ACC112 (cell line): ENCODE results near the gene MAP4K4.
A peak's percentile ranks its signal among the peaks of the same experiment; 100 is the strongest.
"Not testable (repeated sequence)": the region's sequence is repeated elsewhere in the genome, so short reads cannot be mapped to it uniquely, and the experiment has no call there.

Source experiments
- H2AFZ ChIP-seq: fragments of 200-600 bp; sonication (generic); one replicate; pipeline ENCODE4 v1.6.0; 2017; ENCODE audit warnings: antibody characterized with exemption, low read length; ENCODE audit not compliant: unreplicated experiment
- H3K27ac ChIP-seq: fragments of 200-600 bp; sonication (generic); 2 replicates; pipeline ENCODE4 v1.5.1; 2014; ENCODE audit warnings: low read depth, mild to moderate bottlenecking, antibody characterized with exemption, low read length, moderate library complexity
- H3K27me3 ChIP-seq: fragments of 200-600 bp; sonication (generic); 2 replicates; pipeline ENCODE4 v1.6.1; 2014; ENCODE audit warnings: mild to moderate bottlenecking, antibody characterized with exemption, low read length, moderate library complexity, mixed read lengths; ENCODE audit not compliant: insufficient read depth
- H3K36me3 ChIP-seq: fragments of 200-600 bp; sonication (generic); 2 replicates; pipeline ENCODE4 v1.6.1; 2016; ENCODE audit warnings: mild to moderate bottlenecking, antibody characterized with exemption, low read length, moderate library complexity, mixed read lengths; ENCODE audit not compliant: insufficient read depth
- H3K4me1 ChIP-seq: fragments of 200-600 bp; sonication (generic); one replicate; pipeline ENCODE4 v1.6.1; 2016; ENCODE audit warnings: low read length, mixed read lengths; ENCODE audit not compliant: insufficient read depth, unreplicated experiment, control insufficient read depth
- H3K4me3 ChIP-seq: fragments of 200-600 bp; sonication (generic); 2 replicates; pipeline ENCODE4 v1.5.1; 2014; ENCODE audit warnings: mild to moderate bottlenecking, low read depth, low read length
- H3K79me2 ChIP-seq: fragments of 200-600 bp; sonication (generic); one replicate; pipeline ENCODE4 v1.6.0; 2016; ENCODE audit warnings: low read length; ENCODE audit not compliant: control insufficient read depth, unreplicated experiment, insufficient read depth

The MAP4K4 gene

DNA sequence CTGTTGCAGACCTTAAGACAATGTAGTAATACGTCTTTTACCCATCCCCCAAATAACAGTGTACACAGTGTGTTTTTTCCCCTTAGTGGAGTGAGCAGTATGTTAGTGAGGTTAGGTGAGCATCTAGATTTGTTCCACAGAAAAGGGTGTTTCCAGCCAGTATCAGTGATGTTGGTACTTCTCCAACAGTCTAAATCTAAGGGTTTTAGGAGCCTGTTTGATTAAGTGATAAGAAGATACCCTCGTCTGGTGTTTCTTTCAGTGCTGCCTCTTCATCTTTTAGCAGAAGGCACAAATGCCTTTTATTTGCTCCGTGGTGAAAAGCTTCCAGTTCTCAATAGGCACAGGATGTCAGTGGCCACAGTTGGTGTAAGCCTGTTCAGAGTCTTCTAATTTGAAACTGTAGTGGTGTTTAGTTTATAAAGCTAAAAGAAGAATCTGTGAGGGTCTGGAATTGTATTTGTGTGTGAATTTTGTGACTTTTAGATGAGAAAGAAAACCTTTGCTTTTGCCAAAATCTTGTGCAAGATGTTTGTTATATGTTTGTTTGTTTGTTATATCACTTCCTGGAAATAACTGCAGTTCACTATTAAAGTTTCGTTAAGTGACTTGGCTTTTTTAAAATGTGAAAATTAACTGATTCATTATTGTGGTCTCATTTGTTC lies 71.2 kb downstream of the MAP4K4 start:
- H3K4me1 ChIP-seq = peaks cover 67% of the 10 kb centered on the region
- peak overlapping the region; percentile 83; the same call in 1 of the 2 replicates for H3K27ac ChIP-seq
- no peak overlapping the region for H2AFZ ChIP-seq
- no peaks in the 10 kb centered on the region for H3K27me3 ChIP-seq
- H3K36me3 ChIP-seq = no peaks in the 10 kb centered on the region
- peaks cover 99% of the 10 kb centered on the region for H3K79me2 ChIP-seq
- H3K4me3 ChIP-seq = peak overlapping the region; percentile 16; the same call in 1 of the 2 replicates

DNA sequence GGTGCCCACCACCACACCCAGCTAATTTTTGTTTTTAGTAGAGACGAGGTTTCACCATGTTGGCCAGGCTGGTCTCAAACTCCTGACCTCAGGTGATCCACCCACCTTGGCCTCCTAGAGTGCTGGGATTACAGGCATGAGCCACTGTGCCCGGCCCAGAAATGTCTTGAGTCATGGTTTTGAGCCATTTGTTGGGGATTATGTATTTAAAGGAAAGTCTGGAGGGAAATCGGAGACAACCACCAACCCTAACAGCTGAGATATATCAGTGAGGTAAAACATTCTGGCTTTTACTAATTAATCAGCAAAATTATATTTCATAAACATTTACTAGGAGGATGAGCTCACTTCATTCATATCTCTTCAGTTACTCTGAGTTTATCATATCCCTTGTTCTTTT lies 72.2 kb downstream of the MAP4K4 start:
- Histone ChIP-seq H3K4me1 (peaks cover 63% of the 10 kb centered on the region), H3K79me2 (peaks cover 99% of the 10 kb centered on the region)
- not testable (repeated sequence) for H3K36me3 ChIP-seq, H3K4me3 ChIP-seq, H3K27ac ChIP-seq, H2AFZ ChIP-seq, H3K27me3 ChIP-seq

DNA sequence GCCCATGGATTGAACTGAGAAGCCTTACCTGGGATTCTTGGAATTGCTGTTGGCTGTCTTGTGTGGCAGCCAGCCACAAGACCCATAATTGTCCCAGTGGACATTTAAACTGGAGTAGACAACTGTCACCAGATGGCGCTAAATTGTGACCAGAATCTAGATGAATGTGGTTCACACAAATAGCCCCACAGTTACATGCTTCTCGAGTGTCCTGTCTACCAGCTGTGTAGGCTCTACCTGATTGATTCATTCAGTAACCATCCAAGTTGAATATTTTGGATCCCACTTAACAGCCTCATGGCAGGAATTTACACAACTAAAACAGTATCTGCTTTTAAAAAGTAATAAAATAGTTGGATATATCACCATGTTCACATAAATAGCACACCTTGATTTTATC lies 73.2 kb downstream of the MAP4K4 start:
- H3K27me3 ChIP-seq = no peaks in the 10 kb centered on the region
- H3K4me1 ChIP-seq = peaks cover 64% of the 10 kb centered on the region
- H3K36me3 ChIP-seq = no peaks in the 10 kb centered on the region
- no peak overlapping the region for H3K4me3 ChIP-seq
- peaks cover 99% of the 10 kb centered on the region for H3K79me2 ChIP-seq
- H2AFZ ChIP-seq = no peak overlapping the region
- no peak overlapping the region for H3K27ac ChIP-seq

DNA sequence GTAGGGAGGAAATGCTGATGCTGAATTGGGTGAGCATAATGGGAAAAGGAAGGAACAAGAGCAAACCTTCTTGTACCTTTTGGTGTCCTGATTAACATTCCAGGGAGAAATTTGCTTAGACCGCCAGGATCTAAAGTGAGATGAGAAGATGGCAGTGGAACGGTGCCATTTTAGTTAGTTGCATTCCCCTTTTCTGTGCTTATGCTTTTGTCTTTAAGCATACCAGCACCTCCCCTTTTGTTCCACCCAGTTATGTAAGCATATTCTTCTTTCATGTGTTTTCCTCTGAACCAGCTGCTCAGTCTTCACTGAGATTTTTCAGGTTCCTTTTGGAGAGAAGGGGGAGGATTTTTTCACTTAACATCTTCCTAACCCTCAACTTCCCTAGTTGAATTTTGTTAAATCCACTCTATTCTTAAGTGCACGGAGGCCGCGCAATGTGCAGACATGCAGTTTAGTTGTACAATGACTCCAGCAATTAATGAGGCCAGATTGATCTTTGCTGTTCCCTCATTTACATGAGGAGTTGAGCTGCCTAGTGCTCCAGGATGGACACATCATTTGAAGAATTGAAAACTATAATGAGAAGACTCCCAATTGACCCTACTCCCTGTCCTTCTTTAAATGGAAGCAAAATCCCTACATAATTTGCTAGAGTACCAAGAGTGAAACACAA lies 73.9 kb downstream of the MAP4K4 start:
- no peaks in the 10 kb centered on the region for H3K36me3 ChIP-seq
- no peak overlapping the region for H2AFZ ChIP-seq
- peaks cover 61% of the 10 kb centered on the region for H3K4me1 ChIP-seq
- no peak overlapping the region for H3K27ac ChIP-seq
- H3K79me2 ChIP-seq = peaks cover 98% of the 10 kb centered on the region
- H3K4me3 ChIP-seq = no peak overlapping the region
- no peaks in the 10 kb centered on the region for H3K27me3 ChIP-seq

DNA sequence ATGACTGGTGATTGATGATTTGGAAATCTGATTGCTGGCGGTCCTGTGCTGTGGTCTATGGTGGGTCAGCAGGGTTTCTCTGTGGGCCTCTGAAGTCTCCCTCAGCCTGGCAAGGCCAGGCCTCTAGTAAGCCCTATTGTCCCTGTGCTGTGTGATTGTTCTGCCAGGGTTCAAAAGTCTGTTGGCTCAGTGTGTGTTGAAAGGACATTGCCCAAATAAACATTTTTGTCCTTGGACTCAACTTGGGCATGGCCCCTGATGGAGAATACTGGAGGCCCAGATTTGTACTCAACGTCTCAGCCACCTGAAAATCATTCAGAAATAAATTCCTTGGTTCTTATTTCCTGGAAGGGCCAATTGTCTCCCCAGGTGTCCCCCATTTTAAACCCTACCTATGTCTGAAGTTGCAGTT lies 74.4 kb downstream of the MAP4K4 start:
- no peaks in the 10 kb centered on the region for H3K36me3 ChIP-seq
- H3K27me3 ChIP-seq = no peaks in the 10 kb centered on the region
- peaks cover 55% of the 10 kb centered on the region for H3K4me1 ChIP-seq
- no peak overlapping the region for H3K4me3 ChIP-seq
- H3K27ac ChIP-seq = no peak overlapping the region
- H2AFZ ChIP-seq = no peak overlapping the region
- peaks cover 98% of the 10 kb centered on the region for H3K79me2 ChIP-seq

DNA sequence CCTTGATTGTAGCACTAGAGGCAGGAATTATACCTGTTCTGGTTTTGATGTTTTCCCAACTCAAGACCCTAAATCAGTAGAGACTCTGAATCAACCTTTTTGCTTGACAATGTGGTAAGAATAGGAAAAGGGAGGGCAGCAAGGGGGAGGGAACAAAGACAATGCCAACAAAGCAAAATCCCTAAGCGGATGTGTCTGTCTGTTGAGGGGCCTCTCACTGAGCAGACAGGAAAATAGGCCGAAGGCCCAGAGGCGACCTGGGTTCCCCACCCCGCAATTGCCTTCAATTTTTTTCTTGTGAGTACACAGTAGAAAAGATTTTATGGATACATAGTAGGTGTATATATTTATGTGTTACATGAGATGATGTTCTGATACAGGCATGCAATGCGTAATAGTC lies 75.6 kb downstream of the MAP4K4 start:
- H2AFZ ChIP-seq = no peak overlapping the region
- H3K4me3 ChIP-seq = no peak overlapping the region
- no peak overlapping the region for H3K27ac ChIP-seq
- peaks cover 51% of the 10 kb centered on the region for H3K4me1 ChIP-seq
- no peaks in the 10 kb centered on the region for H3K27me3 ChIP-seq
- no peaks in the 10 kb centered on the region for H3K36me3 ChIP-seq
- H3K79me2 ChIP-seq = peaks cover 98% of the 10 kb centered on the region

DNA sequence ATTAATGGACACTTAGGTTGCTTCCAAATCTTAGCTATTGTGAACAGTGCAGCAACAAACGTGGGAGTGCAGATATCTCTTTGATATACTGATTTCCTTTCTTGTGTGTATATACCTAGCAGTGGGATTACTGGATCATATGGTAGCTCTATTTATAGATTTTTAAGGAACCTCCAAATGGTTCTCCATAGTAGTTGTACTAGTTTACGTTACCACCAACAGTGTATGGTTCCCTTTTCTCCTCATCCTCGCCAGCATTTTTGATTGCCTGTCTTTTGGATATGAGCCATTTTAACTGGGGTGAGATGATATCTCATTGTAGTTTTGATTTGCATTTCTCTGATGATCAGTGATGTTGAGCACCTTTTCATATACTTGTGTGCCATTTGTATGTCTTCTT lies 76.5 kb downstream of the MAP4K4 start:
- not testable (repeated sequence) for H2AFZ ChIP-seq, H3K27me3 ChIP-seq, H3K27ac ChIP-seq, H3K36me3 ChIP-seq, H3K4me3 ChIP-seq
- Histone ChIP-seq H3K79me2 (peaks cover 98% of the 10 kb centered on the region), H3K4me1 (peaks cover 43% of the 10 kb centered on the region)

DNA sequence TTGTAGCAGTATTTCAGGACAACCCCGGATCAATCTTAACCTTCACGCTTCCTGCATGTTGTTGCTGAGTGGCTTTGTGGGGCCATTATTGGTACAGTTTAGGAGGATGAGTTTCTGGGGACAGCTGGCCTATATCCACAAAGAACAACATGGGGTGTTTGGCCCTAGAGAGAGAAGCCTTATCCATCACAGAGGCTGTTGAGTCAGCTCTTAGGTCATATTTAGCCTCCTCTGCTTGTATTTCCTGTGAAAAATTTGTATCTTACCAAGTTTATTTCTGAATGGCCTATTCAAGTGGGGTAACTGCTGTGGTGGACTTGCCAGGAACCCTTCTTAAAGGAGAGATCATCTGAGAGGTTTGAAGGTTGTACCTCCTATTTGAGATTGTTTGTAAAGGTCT lies 77.6 kb downstream of the MAP4K4 start:
- Histone ChIP-seq H3K4me1 (peaks cover 39% of the 10 kb centered on the region), H3K27me3 (no peaks in the 10 kb centered on the region)

DNA sequence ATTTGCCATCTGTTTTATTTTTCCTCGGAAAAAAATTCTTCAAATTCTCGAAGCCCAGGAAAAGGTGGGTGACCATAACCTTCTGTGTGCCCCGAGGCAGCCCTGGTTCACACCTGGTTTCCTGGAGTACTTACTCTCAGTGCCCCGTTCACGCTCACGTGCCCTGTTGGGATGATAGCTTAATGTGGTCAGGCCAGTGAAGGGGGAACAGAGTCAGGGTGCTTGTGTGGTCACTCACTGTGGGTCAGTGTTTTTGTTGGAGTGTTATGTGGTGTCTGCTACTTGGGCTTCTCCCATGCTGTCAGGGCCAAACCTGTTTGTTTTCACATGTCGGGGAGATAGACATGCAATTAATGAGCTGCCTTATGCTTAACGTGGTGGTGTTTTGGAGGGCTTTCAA lies 78.1 kb downstream of the MAP4K4 start:
- peaks cover 37% of the 10 kb centered on the region for H3K4me1 ChIP-seq
- peaks cover 99% of the 10 kb centered on the region for H3K79me2 ChIP-seq
- no peaks in the 10 kb centered on the region for H3K27me3 ChIP-seq
- H3K27ac ChIP-seq = no peak overlapping the region
- no peak overlapping the region for H3K4me3 ChIP-seq
- no peaks in the 10 kb centered on the region for H3K36me3 ChIP-seq
- H2AFZ ChIP-seq = no peak overlapping the region

More for the DNA sequence above, 77.6 kb downstream of the MAP4K4 start:
- no peaks in the 10 kb centered on the region for H3K36me3 ChIP-seq
- no peak overlapping the region for H3K27ac ChIP-seq
- H2AFZ ChIP-seq = no peak overlapping the region
- H3K4me3 ChIP-seq = no peak overlapping the region
- H3K79me2 ChIP-seq = peaks cover 99% of the 10 kb centered on the region

DNA sequence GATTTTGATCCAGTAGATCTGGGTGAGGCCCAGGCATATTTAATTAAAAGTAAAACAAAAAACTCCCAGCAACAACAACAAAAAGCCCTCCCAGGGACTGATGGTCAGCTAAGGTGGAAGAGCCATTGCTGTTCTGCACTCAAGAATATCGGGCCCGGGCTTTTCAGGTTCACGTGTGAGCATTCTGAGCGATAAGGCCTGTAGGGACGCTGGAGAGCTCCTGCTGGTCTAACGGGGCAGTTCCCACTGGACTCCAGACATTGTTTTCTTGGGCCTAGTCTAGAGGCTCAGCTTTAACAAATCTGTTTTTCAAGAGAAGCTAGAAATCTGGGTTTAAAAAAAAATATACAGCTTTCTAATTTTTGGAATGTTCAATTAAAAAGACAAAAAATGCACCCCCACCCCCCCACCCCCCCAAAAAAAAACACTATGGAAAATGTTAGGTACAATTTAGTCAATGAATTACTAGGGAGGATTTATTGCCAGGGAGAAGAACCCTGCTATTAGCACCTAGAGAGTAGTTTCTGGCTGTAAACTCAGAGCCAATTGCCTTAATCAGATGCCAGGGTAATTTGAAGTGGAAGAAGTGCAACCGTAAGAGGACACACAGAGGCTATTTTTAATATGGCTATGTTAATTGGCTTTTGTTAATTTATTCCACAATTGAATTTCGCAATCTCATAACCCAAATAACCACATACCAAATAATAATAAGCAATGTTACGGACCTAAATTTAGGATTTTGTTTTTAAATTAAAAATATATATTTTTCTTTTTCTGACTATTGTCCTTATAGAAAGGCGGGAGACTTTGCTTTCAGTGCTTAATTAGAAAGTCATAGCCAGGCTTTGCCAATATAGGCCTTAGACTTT lies 78.9 kb downstream of the MAP4K4 start:
- H3K79me2 ChIP-seq = peaks cover 99% of the 10 kb centered on the region
- H3K27me3 ChIP-seq = no peaks in the 10 kb centered on the region
- H3K4me1 ChIP-seq = peaks cover 37% of the 10 kb centered on the region
- H3K36me3 ChIP-seq = no peaks in the 10 kb centered on the region
- H3K4me3 ChIP-seq = no peak overlapping the region
- H3K27ac ChIP-seq = no peak overlapping the region
- no peak overlapping the region for H2AFZ ChIP-seq
